Stimulated activated naive B cell treated with anti-CD40 and anti-IgM and Interleukin-4, amounts not matched to agents 10 μg/mL and 1 μg/mL and 100 μg/mL, for 72 hours (primary cell): ENCODE results near the gene KRTAP10-7.
A peak's percentile ranks its signal among the peaks of the same experiment; 100 is the strongest.
"Not testable (repeated sequence)": the region's sequence is repeated elsewhere in the genome, so short reads cannot be mapped to it uniquely, and the experiment has no call there.

Experiments
- ATAC-seq, 2 donors: fragments of 150-1000 bp; cut with Tn5 transposase; replicated peaks; 2 replicates each; pipeline ENCODE4 v1.10.0; 2021; ENCODE audit warnings: moderate library complexity in 1 of 2
- DNase-seq: peaks from one replicate; pipeline ENCODE4 v3.0.0; 2021
- H3K27ac Mint-ChIP-seq: one replicate; pipeline ENCODE4 v1.8.0; 2022; ENCODE audit warnings: mild to moderate bottlenecking, mixed read lengths
- H3K27me3 Mint-ChIP-seq, 2 donors: one replicate each; pipeline ENCODE4 v1.8.0; 2022; ENCODE audit warnings: mixed read lengths in 2 of 2
- H3K36me3 Mint-ChIP-seq, 2 donors: one replicate each; pipeline ENCODE4 v1.8.0; 2022; ENCODE audit warnings: mixed read lengths in 2 of 2, mild to moderate bottlenecking in 1 of 2
- H3K4me1 Mint-ChIP-seq, 2 donors: one replicate each; pipeline ENCODE4 v1.8.0; 2022; ENCODE audit warnings: mixed read lengths in 2 of 2, mild to moderate bottlenecking in 1 of 2
- H3K4me3 Mint-ChIP-seq, 2 donors: one replicate each; pipeline ENCODE4 v1.8.0; 2022; ENCODE audit warnings: mild to moderate bottlenecking in 2 of 2, mixed read lengths in 2 of 2, moderate library complexity in 1 of 2
- H3K9me3 Mint-ChIP-seq, 2 donors: one replicate each; pipeline ENCODE4 v1.8.0; 2022; ENCODE audit warnings: mixed read lengths in 2 of 2, mild to moderate bottlenecking in 1 of 2

Gene KRTAP10-7

GRCh38 chr21:44616591-44616926 is 16.2 kb downstream of the KRTAP10-7 start:
- no peak for DNase-seq
- H3K36me3 Mint-ChIP-seq = peaks cover 1 to 23% of the 10 kb centered on the region in 2 donors
- H3K27ac Mint-ChIP-seq = no peak overlapping the region
- H3K27me3 Mint-ChIP-seq = peaks cover 17 to 24% of the 10 kb centered on the region in 2 donors
- H3K4me1 Mint-ChIP-seq = peaks cover 10 to 11% of the 10 kb centered on the region in 2 donors
- peaks cover 14 to 23% of the 10 kb centered on the region in 2 donors for H3K9me3 Mint-ChIP-seq
- H3K4me3 Mint-ChIP-seq = no peak overlapping the region
- no peak for ATAC-seq

GRCh38 chr21:44617071-44617501 is 16.7 kb downstream of the KRTAP10-7 start:
- peaks cover 1 to 23% of the 10 kb centered on the region in 2 donors for H3K36me3 Mint-ChIP-seq
- no peak for DNase-seq
- H3K27ac Mint-ChIP-seq = no peak overlapping the region
- peaks cover 10 to 11% of the 10 kb centered on the region in 2 donors for H3K4me1 Mint-ChIP-seq
- ATAC-seq = no peak
- H3K9me3 Mint-ChIP-seq = peaks cover 12 to 22% of the 10 kb centered on the region in 2 donors
- H3K27me3 Mint-ChIP-seq = peaks cover 17 to 24% of the 10 kb centered on the region in 2 donors
- no peak overlapping the region for H3K4me3 Mint-ChIP-seq

GRCh38 chr21:44618504-44618903 is 18.1 kb downstream of the KRTAP10-7 start:
- H3K4me3 Mint-ChIP-seq = no peak overlapping the region
- H3K27me3 Mint-ChIP-seq = peaks cover 9 to 16% of the 10 kb centered on the region in 2 donors
- H3K9me3 Mint-ChIP-seq = peaks cover 18 to 35% of the 10 kb centered on the region in 2 donors
- peak overlapping the region; percentile 48 for H3K27ac Mint-ChIP-seq
- DNase-seq = no peak
- ATAC-seq = peak; percentile 55 to 66
- peaks cover 3 to 21% of the 10 kb centered on the region in 2 donors for H3K36me3 Mint-ChIP-seq
- H3K4me1 Mint-ChIP-seq = peaks cover 10 to 11% of the 10 kb centered on the region in 2 donors

GRCh38 chr21:44618909-44619308 is 18.5 kb downstream of the KRTAP10-7 start:
- Mint-ChIP-seq H3K9me3 (peaks cover 21 to 39% of the 10 kb centered on the region in 2 donors), H3K36me3 (peaks cover 4 to 23% of the 10 kb centered on the region in 2 donors), H3K4me3 (no peak overlapping the region), H3K27ac (peak overlapping the region; percentile 48), H3K27me3 (peaks cover 13 to 18% of the 10 kb centered on the region in 2 donors), H3K4me1 (peaks cover 10 to 11% of the 10 kb centered on the region in 2 donors)
- ATAC-seq = peak; percentile 64 to 71
- DNase-seq = no peak

- peaks cover 27 to 49% of the 10 kb centered on the region in 2 donors for H3K9me3 Mint-ChIP-seq
- no peak for ATAC-seq
- DNase-seq = no peak
- peaks cover 6 to 31% of the 10 kb centered on the region in 2 donors for H3K36me3 Mint-ChIP-seq
- peaks cover 10 to 11% of the 10 kb centered on the region in 2 donors for H3K4me1 Mint-ChIP-seq
- H3K4me3 Mint-ChIP-seq = no peak overlapping the region
- H3K27me3 Mint-ChIP-seq = peaks cover 17 to 19% of the 10 kb centered on the region in 2 donors
- H3K27ac Mint-ChIP-seq = no peak overlapping the region
Measured at GRCh38 chr21:44619886-44620285, 19.5 kb downstream of the KRTAP10-7 start.

- Mint-ChIP-seq H3K27ac (no peak overlapping the region), H3K9me3 (peaks cover 27 to 49% of the 10 kb centered on the region in 2 donors), H3K4me3 (no peak overlapping the region), H3K36me3 (peaks cover 6 to 33% of the 10 kb centered on the region in 2 donors), H3K4me1 (peaks cover 6 to 7% of the 10 kb centered on the region in 2 donors), H3K27me3 (peaks cover 24 to 28% of the 10 kb centered on the region in 2 donors)
- no peak for DNase-seq
- ATAC-seq = no peak
Measured at GRCh38 chr21:44623575-44623974, 23.2 kb downstream of the KRTAP10-7 start.

- DNase-seq (no peak), ATAC-seq (no peak)
- peaks cover 24 to 28% of the 10 kb centered on the region in 2 donors for H3K27me3 Mint-ChIP-seq
- H3K27ac Mint-ChIP-seq = no peak overlapping the region
- peaks cover 27 to 36% of the 10 kb centered on the region in 2 donors for H3K9me3 Mint-ChIP-seq
- peaks cover 5 to 20% of the 10 kb centered on the region in 2 donors for H3K36me3 Mint-ChIP-seq
- no peak overlapping the region for H3K4me3 Mint-ChIP-seq
- H3K4me1 Mint-ChIP-seq = peaks cover 6 to 11% of the 10 kb centered on the region in 2 donors
Measured at GRCh38 chr21:44625756-44626155, 25.4 kb downstream of the KRTAP10-7 start.

GRCh38 chr21:44626262-44626661 is 25.9 kb downstream of the KRTAP10-7 start:
- Mint-ChIP-seq H3K9me3 (peaks cover 31 to 39% of the 10 kb centered on the region in 2 donors), H3K4me1 (peaks cover 6 to 11% of the 10 kb centered on the region in 2 donors), H3K27ac (no peak overlapping the region), H3K4me3 (no peak overlapping the region), H3K36me3 (peaks cover 5 to 24% of the 10 kb centered on the region in 2 donors), H3K27me3 (peaks cover 24 to 28% of the 10 kb centered on the region in 2 donors)
- DNase-seq (no peak), ATAC-seq (no peak)

GRCh38 chr21:44626673-44627143 is 26.3 kb downstream of the KRTAP10-7 start, which contains the start of gene KRTAP10-9:
Gene KRTAP10-9, plus strand, starts transcription at chr21:44627093. Its CDS starts 79 bp downstream, at chr21:44627172.
- no peak within 1 kb of the TSS for H3K4me3 Mint-ChIP-seq
- DNase-seq = no peak
- ATAC-seq = no peak
- peaks cover 7 to 28% of the 10 kb centered on the region in 2 donors for H3K36me3 Mint-ChIP-seq
- no peak within 1 kb of the TSS for H3K27ac Mint-ChIP-seq
- H3K4me1 Mint-ChIP-seq = peaks cover 6 to 11% of the 10 kb centered on the region in 2 donors
- peaks cover 33 to 43% of the 10 kb centered on the region in 2 donors for H3K9me3 Mint-ChIP-seq
- peaks cover 24 to 30% of the 10 kb centered on the region in 2 donors for H3K27me3 Mint-ChIP-seq

- Mint-ChIP-seq H3K4me1 (peaks cover 6 to 11% of the 10 kb centered on the region in 2 donors), H3K36me3 (peaks cover 7 to 29% of the 10 kb centered on the region in 2 donors), H3K27me3 (peaks cover 24 to 31% of the 10 kb centered on the region in 2 donors), H3K9me3 (peaks cover 37 to 47% of the 10 kb centered on the region in 2 donors)
- not testable (repeated sequence) for H3K4me3 Mint-ChIP-seq, DNase-seq, H3K27ac Mint-ChIP-seq, ATAC-seq
Measured at GRCh38 chr21:44627181-44627822, 26.9 kb downstream of the KRTAP10-7 start.

GRCh38 chr21:44627831-44628233 is 27.4 kb downstream of the KRTAP10-7 start:
- not testable (repeated sequence) for H3K27ac Mint-ChIP-seq, ATAC-seq, DNase-seq, H3K4me3 Mint-ChIP-seq
- H3K4me1 Mint-ChIP-seq = peaks cover 6 to 11% of the 10 kb centered on the region in 2 donors
- H3K27me3 Mint-ChIP-seq = peaks cover 24 to 31% of the 10 kb centered on the region in 2 donors
- peaks cover 36 to 44% of the 10 kb centered on the region in 2 donors for H3K9me3 Mint-ChIP-seq
- H3K36me3 Mint-ChIP-seq = peaks cover 7 to 29% of the 10 kb centered on the region in 2 donors

- ATAC-seq (no peak), DNase-seq (no peak)
- H3K4me3 Mint-ChIP-seq = no peak overlapping the region
- no peak overlapping the region for H3K27ac Mint-ChIP-seq
- peaks cover 5 to 25% of the 10 kb centered on the region in 2 donors for H3K36me3 Mint-ChIP-seq
- H3K4me1 Mint-ChIP-seq = peaks cover 6 to 11% of the 10 kb centered on the region in 2 donors
- H3K27me3 Mint-ChIP-seq = peaks cover 17 to 26% of the 10 kb centered on the region in 2 donors
- peaks cover 32 to 35% of the 10 kb centered on the region in 2 donors for H3K9me3 Mint-ChIP-seq
Measured at GRCh38 chr21:44628707-44629391, 28.5 kb downstream of the KRTAP10-7 start.

GRCh38 chr21:44630440-44630839 is 30.0 kb downstream of the KRTAP10-7 start:
- Mint-ChIP-seq H3K27ac (no peak overlapping the region), H3K4me3 (no peak overlapping the region), H3K4me1 (peaks cover 6 to 11% of the 10 kb centered on the region in 2 donors), H3K9me3 (peaks cover 24 to 25% of the 10 kb centered on the region in 2 donors), H3K27me3 (peaks cover 13 to 19% of the 10 kb centered on the region in 2 donors), H3K36me3 (peaks cover 2 to 15% of the 10 kb centered on the region in 2 donors)
- DNase-seq (no peak), ATAC-seq (no peak)

GRCh38 chr21:44632067-44632466 is 31.7 kb downstream of the KRTAP10-7 start:
- peaks cover 24 to 25% of the 10 kb centered on the region in 2 donors for H3K9me3 Mint-ChIP-seq
- H3K4me3 Mint-ChIP-seq = no peak overlapping the region
- H3K36me3 Mint-ChIP-seq = peaks cover 2 to 15% of the 10 kb centered on the region in 2 donors
- ATAC-seq = no peak
- no peak for DNase-seq
- H3K27ac Mint-ChIP-seq = no peak overlapping the region
- H3K4me1 Mint-ChIP-seq = peaks cover 6 to 11% of the 10 kb centered on the region in 2 donors
- H3K27me3 Mint-ChIP-seq = peaks cover 22 to 28% of the 10 kb centered on the region in 2 donors
